NCI-H146 treated with DMSO at 0.1 percent for 48 hours (cell line): ENCODE data around the gene PCDH15.

Source experiments
- DNase-seq: peaks from one replicate; lab custom pipeline; 2025; ENCODE audit not compliant: unreplicated experiment; lab: John Stamatoyannopoulos, UW

Gene PCDH15

GRCh38 chr10:54137396-54137795 lies 663.6 kb downstream of the PCDH15 start:
- no peak for DNase-seq

DNA sequence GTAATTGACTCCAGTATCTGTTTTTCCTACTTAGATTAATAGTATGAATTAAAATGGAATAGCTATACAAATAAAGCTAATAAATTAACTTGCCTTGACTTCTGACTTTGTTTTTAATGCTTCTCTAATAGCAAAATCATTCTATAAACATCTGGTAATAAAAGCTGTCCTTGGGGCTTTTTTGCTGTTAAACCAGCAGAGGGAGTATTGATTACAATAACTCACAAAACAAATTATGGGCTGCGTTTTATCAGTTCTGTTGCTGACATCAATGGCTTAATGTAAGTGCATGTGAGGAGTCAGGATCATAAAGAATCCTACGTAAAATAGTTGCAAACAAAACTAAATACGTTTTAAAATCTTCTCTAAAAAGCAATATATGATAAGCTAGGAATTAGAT lies 667.8 kb downstream of the PCDH15 start:
- DNase-seq = no peak

- no peak for DNase-seq
These were observed 669.2 kb downstream of the PCDH15 start for GRCh38 chr10:54131833-54132232.

GRCh38 chr10:54130394-54130793 lies 670.6 kb downstream of the PCDH15 start:
- DNase-seq = no peak

- no peak for DNase-seq
These were observed 675.8 kb downstream of the PCDH15 start for GRCh38 chr10:54125098-54125747.

DNA sequence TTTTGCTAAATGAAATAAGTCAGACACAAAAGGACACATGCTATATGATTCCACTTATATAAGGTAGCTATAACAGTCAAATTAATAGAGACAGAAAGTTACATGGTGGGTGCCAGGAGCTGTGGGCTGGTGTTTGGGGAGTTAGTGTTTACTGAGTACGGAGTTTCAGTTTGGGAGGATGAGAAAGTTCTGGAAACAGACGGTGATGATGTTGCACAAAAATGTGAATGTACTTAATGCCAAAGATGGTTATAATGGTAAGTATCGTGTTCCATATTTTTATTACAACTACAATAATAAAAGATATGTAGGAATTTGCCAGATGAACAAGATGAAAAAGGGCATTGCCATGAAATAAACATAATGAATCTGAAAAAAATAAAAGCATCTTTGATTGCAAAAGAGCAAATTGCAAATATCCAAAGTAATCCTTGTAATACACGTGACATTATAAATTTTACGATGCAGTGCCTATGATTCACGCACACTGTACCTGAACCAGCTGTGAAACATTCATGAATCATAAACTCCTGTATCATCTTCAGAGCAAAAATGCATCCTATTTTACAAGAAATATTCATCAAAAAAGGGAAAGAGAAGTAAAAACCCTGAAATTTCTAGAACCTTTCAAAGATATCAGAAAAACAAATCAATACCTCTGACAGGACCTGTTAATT lies 676.7 kb downstream of the PCDH15 start:
- no peak for DNase-seq

DNA sequence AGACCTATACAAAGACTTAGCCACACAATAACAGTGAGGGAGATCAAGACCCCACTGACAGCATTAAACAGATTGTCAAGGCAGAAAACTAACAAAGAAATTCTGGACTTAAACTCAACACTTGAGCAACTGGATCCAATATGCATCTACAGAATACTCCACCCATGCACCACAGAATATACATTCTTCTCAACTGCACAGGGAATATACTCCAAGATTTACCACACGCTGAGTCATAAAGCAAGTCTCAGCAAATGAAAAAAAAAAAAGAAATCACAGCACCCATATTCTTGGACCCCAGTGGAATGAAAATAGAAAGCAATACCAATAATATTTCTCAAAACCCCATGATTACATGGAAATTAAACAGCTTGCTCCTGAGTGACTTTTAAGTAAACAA lies 680.2 kb downstream of the PCDH15 start:
- no peak for DNase-seq

DNA sequence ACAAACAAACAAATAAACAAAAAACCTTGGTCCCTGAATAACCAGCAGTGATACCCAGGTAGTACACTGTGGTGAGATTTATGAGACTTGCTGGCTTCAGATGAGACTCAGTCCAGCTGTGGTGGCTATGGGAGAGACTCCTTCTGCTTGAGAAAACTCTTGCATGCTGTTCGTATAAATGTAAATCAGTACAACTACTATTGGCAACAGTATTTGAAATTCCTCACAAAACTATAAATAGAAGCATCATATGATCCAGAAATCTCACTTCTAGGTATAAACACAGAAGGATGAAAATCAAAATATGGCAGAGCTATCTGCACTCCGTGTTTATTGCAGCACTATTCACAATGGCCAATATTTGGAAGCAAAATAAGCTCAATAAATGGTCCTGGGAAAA lies 692.1 kb downstream of the PCDH15 start:
- DNase-seq = no peak

DNA sequence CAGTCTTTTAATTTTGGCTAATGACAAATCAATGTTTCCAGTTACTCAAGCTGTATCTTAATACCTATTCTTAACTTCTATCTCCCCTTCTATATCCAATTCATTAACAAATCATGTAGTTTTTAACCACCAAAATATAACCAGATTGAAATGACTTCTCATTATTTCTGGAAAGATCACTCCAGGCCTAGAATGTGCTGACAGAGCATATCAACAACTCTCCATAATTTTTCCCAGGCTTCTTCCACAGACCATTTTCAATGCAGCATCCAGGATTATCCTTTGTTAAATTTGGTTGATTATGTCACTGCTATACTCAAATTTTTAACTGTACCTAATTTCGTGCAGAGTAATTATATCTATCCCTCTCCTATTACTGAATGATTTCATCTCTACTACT lies 704.1 kb downstream of the PCDH15 start:
- DNase-seq = no peak

DNA sequence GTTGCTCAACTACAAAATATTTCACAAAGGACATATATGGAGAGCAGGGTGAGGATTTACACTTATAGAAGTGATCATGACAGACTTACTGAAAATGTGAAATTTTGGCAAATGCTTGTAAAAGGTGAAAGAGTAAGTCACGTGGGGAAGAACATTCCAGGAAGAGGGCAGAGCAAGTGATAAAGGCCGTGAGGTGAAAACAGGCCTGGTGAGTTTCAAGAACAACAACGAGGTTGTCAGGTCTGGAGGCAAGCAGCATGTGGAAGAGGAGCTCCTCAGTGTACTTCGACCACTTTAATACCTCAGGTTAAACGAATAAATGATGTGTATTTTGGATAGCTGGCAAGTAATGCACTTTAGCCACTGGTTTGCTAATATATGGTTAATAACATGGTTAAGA lies 706.7 kb downstream of the PCDH15 start:
- DNase-seq = no peak

GRCh38 chr10:54091237-54091636 lies 709.8 kb downstream of the PCDH15 start:
- no peak for DNase-seq

DNA sequence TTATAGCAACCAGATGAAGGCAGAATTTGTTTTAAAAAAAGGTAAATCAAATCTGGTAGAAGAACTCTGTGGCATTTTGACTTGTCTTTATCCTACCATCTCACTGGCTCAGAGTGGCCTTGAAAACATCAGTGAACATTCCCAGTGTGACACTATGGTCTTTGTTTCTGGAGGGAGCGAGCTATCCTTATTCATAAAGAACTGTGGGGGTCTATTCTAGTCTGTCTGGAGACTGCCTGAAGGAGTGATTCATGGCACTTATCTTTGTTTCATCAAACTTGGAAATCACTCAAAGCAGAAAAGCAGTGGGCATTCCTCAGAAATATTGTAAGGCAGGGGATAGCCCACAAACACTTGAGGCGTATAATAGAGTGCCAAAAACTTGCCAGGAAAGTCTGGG lies 719.1 kb downstream of the PCDH15 start:
- no peak for DNase-seq

- DNase-seq = no peak
These were observed 733.7 kb downstream of the PCDH15 start for GRCh38 chr10:54067361-54067760.

- no peak for DNase-seq
These were observed 734.4 kb downstream of the PCDH15 start for GRCh38 chr10:54066646-54067045.

GRCh38 chr10:54065106-54065505 lies 735.9 kb downstream of the PCDH15 start:
- no peak for DNase-seq

- DNase-seq = no peak
These were observed 736.8 kb downstream of the PCDH15 start for GRCh38 chr10:54064215-54064614.

GRCh38 chr10:54063514-54063913 lies 737.5 kb downstream of the PCDH15 start:
- DNase-seq = no peak

DNA sequence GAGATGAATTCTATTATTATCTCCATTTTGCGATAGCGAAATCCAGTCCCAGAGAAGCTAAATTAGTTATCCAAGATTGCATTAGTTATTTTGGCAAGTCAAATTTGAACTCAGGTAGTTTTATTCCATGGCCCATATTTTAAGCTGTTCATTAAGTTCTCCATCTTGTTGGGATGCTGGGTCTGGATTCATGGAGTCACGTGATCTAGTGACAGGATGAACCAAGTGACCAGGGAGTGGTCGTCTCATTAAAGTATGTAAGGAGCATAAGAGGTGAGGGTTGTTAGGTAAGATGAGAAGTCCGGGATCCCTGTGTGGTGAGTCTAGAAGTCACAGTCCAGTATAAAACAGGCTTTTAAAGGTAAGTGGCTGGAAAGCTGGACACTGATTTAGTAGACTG lies 740.5 kb downstream of the PCDH15 start:
- DNase-seq = no peak

DNA sequence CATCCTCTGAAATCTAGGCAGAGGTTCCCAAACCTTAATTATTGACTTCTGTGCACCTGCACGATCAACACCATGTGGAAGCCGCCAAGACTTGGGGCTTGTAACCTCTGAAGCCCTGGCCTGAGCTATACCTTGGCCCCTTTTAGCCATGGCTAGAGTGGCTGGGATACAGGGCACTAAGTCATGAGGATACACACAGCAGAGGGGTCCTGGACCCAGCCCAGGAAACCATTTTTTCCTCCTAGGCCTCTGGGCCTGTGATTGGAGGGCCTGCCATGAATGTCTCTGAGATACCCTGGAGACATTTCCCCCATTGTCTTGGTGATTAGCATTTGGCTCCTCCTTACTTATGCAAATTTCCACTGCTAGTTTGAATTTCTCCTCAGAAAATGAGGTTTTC lies 743.7 kb downstream of the PCDH15 start:
- DNase-seq = no peak

DNA sequence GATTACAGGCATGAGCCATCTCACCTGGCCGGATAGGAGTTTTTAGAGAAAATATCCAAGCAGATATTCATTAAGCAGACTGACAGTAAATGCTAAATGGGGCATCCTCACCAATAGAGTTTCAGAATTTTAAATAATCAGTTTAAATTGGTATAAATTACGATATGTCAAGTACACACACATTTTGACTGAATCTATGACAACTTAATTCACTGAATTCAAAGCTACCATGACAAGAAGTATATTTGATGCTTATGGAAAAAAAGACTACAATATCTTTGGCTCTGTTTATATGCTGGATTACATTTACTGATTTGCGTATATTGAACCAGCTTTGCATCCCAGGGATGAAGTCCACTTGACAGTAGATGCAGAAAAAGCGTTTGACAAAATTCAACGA lies 774.7 kb downstream of the PCDH15 start:
- DNase-seq = no peak

DNA sequence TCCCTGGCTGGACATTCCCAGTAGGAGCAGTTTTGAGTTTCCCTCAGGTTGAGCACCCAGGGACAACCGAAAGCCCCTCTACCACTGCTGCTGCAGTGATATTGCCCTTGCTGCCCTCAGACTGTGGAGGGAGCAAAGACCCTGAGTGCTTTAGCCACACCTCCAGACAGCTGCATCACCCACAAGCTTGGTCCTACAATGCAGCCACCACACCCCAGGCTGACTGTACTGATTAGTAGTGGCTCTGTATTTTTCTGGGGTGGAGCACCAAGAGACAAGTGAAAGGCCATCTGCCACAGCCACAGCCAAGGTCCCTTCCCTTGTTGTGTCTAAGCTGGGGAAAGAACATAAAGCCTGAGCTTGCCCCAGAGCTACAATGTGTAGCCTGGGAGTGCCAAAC lies 789.9 kb downstream of the PCDH15 start:
- no peak for DNase-seq

GRCh38 chr10:54010337-54010933 lies 790.6 kb downstream of the PCDH15 start:
- DNase-seq = no peak

GRCh38 chr10:54009672-54010071 lies 791.4 kb downstream of the PCDH15 start:
- DNase-seq = no peak
